ENCODE results near the gene P3H2. TPM values are rescaled to one million over a fixed set of nuclear protein-coding genes. Genes with fewer than 3 reads are reported as not detected.

P3H2 gene
- total RNA-seq, 1 experiment from 2014 or later: 17.1 TPM

DNA sequence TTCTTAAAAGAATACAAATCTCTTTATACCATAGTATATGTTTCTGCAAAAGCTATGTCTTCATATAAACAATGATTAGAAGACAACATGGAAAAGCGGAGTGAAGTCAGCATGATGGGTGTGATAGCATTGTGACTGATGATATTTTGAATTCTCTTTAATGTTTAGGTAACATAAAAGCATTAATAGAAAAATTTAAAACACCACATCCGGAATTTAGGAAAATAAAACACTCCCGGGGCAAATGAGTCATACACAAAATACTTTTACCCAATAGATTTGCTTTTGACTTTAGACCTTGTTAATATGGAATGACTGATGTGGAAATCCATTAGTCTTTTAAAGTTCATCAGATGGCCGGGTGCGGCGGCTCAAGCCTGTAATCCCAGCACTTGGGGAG is 134.7 kb downstream of the P3H2 start:
- DNase-seq (ENCODE audit: low read depth): peak; percentile 52

DNA sequence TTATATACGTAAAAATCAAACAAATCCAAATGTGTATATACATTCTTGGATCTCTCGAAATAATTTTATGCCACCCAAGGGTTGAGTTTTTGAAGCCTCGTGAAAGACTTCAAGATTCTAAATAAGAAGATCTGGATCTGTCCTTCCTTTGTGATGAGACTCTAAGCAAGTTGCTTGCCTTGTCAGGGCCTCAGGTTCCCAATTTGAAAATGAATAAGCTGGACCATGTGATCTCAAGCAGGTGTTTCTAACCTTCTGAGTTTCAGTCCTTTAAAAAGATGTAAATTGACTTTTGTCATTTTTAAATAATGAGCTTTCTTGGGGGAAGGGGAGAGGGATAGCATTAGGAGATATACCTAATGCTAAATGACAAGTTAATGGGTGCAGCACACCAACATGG is 137.1 kb downstream of the P3H2 start:
- DNase-seq (ENCODE audit: low read depth): no peak

GRCh38 chr3:189982321-189982945 is 138.3 kb downstream of the P3H2 start:
- no peak for DNase-seq (ENCODE audit: low read depth)

GRCh38 chr3:189981668-189982067 is 139.0 kb downstream of the P3H2 start:
- peak; percentile 92 for DNase-seq (ENCODE audit: low read depth)

DNA sequence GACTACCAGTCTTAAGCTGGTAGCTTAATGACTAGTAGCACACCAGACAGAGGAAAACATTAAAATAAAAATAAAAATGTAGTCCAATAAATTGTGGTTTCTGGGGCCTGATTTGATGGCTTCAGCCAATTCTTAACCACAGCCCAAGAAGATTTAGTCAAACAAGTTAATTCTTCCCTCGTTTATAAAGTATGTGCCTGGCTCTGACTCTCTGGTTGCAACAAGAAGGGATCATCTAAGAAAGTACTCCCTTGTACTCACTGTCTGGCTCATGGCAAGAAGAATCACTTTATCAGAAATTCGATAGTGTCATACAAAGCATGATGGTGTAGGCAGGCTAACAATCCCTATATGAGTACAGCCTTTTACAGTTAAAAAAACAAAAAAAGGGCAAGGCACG is 141.9 kb downstream of the P3H2 start:
- no peak for DNase-seq (ENCODE audit: low read depth)

DNA sequence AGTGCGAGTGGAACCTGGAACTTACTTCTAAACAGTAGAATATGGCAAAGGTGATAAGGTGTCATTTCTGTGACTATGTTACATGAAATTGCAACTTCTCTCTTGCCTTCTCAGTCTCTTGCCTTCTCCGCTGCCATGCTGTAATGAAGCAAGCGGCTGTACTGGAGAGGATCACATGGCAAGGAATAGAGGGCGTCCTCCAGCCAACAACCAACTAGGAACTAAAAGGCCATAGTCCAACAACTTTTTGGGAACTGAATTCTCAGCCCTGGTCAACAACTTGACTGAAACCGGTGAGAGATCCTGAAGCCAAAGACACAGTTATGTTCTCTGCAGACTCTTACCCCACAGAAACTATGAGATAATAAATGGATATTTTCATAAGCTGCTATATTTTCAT is 143.5 kb downstream of the P3H2 start:
- no peak for DNase-seq (ENCODE audit: low read depth)

DNA sequence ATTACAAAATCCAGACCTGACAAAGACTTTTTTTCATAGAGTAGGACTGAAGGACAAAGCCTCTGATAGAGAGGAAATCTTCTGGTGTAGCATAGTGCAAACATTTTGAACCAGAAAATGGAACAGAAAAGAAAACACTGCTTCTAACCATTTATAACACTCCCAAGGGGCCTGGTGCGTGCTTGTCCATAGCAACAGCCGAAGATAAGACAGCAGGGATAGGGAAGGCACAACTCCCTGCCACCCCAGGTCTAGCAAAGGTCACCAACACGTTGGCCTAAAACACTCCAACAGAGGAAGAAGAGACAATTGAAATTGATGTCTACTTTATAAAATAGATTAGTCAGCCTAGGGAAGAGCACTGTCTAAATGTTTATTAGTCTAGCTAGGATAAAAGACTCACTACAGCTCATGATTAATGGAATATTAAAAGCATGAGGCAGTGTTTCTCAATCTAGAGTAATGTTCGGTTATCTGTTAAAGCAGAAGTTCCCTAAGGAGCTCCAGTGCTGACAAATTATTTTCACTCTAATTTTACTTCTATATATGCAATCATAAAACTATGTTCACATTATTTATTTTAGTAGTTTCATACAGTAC is 145.2 kb downstream of the P3H2 start:
- DNase-seq (ENCODE audit: low read depth): no peak

GRCh38 chr3:189974359-189974758 is 146.3 kb downstream of the P3H2 start:
- DNase-seq (ENCODE audit: low read depth): peak; percentile 34

DNA sequence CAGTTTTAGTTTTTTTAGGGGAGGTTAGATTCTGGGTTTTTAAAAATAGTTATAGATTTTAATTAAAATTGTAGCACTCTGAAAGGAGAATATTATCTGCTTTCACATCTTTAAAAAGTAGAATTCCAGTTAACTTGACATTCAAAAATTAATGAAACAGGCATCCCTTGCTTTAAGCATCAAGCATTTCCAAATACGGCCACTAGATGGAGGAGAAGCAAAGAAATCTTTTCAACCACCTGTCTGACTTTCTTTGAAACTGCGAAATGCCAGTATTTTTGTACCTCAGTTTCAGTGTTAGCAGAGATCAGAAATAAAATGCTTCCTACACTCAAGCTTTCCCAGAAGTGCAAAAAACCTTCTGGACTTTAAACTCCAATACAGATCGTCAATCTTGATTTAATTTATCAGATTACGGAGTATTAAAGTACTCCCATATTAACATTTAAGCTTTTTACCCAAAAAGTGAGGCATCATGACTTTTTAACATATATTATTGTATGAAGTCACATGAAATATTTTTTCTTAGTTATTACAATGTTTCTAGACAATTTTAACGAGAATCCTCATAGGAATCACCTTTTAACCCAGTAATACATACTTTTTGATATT is 153.3 kb downstream of the P3H2 start:
- peak; percentile 63 for DNase-seq (ENCODE audit: low read depth)

DNA sequence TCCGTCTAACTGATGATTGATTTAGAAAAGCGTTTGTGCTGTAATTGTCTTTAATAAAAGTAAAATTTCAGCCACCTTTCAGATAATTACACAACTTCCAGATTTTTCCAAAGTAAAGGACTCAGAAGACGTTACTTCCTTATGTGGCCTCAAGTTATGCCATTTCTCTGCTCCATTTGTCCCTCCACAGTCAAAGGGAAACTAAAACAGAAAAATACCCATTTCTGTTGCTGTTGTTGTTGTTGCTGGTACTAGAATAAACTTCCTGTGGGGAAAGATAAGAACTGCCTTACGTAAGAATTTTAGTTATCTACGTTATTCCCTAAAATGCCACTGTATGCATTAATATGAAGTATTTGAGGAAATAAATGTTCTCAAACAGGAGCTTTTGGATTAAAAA is 153.9 kb downstream of the P3H2 start:
- no peak for DNase-seq (ENCODE audit: low read depth)

GRCh38 chr3:189964623-189965332 is 155.9 kb downstream of the P3H2 start:
- DNase-seq (ENCODE audit: low read depth): no peak

- no peak for DNase-seq (ENCODE audit: low read depth)
These were observed 158.2 kb downstream of the P3H2 start for GRCh38 chr3:189962466-189962865.

- DNase-seq (ENCODE audit: low read depth): peak; percentile 82
These were observed 159.1 kb downstream of the P3H2 start for GRCh38 chr3:189961522-189962161.

- peak; percentile 57 for DNase-seq (ENCODE audit: low read depth)
These were observed 159.6 kb downstream of the P3H2 start for GRCh38 chr3:189961086-189961485.

GRCh38 chr3:189954733-189955665 is 165.7 kb downstream of the P3H2 start:
- peak; percentile 32 for DNase-seq (ENCODE audit: low read depth)

DNA sequence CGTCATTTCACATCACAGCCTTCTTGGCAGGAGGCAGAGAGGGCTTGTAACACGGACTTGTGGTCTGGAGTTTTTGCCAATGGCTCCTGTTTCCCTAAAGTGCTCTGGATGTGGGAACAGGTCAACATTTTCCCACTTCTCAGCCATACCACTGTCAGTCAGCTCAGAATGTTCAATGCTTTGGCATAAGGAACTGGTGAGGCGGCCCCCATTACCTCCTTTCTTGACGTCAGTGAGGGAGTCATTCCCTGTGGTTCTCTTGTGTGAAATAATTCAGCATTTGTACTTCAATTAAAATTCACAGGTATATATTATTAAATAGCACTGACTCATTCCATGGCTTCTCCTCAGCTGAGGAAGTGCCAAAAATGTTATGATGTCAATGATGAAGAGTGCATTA is 167.1 kb downstream of the P3H2 start:
- peak; percentile 53 for DNase-seq (ENCODE audit: low read depth)

DNA sequence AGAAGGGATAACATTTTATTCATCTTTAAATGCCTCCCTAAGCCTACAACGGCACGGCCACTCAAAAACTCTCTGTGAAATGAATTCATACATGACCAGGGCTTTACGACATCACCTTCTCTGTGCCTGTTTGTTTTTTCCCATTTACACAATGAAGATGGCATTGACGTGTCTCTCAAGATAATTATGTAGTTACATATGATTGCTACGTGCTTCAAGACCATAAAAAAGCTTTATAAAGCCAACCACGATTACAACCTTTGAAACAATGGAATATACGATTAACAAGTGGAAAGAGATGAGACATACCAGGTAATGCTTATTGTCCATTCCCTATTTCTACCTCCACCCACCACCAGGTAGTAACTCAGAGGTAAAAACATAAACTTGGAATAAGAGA is 168.4 kb downstream of the P3H2 start:
- DNase-seq (ENCODE audit: low read depth): no peak

DNA sequence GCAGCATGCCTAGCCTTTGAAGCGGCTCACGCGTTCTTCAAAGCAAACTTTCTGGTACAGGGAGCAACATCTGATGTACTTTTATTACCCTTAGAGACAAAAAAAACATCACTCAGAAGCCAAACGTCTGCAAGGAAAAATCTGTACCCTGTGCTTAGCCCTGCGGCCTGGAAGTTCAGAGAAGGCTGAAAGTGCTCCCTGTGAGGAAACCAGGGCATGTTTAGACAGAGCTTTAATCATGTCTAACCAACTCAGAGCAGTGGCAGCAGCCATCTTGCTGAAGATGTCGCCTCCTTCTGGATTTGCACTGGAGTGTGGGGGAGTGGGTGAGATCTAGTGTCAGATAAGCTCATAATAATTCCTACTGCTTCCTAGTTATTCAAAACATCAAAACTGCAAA is 170.4 kb downstream of the P3H2 start:
- DNase-seq (ENCODE audit: low read depth): peak; percentile 46

DNA sequence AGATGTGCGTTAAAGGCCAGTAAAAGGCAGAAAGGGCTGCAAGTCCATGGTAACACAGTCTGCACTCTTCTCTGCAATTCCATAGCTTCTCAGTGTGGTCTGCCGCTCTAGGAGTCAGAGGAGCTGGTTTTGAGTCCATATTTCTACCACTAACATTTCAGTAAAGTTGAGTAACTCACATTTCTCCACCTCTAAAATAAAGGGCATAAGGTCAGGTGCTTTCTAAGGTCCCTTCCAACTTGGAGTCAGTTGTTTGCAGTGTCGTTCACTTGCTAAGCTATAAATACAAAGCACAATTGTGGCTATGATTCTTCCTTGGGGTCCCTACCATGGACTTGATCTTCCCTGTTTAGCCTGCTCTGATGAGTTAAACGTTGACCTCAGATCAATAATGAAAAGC is 171.1 kb downstream of the P3H2 start:
- no peak for DNase-seq (ENCODE audit: low read depth)

DNA sequence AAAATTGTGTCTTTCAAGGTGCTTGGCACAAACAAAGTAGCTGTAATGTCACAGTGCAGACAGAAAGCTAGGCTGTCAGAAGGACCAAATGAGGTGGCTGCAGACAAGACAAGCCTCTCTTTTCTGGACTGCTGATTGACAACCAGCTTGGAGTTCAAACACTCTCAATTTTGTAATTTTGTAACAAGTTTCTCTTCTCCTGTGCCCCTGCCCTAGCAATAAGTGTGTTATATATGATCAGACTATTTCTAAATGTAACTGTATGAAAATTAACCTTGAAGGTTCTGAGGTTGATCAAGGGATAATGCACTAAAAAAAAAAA is 172.0 kb downstream of the P3H2 start:
- no peak for DNase-seq (ENCODE audit: low read depth)

DNA sequence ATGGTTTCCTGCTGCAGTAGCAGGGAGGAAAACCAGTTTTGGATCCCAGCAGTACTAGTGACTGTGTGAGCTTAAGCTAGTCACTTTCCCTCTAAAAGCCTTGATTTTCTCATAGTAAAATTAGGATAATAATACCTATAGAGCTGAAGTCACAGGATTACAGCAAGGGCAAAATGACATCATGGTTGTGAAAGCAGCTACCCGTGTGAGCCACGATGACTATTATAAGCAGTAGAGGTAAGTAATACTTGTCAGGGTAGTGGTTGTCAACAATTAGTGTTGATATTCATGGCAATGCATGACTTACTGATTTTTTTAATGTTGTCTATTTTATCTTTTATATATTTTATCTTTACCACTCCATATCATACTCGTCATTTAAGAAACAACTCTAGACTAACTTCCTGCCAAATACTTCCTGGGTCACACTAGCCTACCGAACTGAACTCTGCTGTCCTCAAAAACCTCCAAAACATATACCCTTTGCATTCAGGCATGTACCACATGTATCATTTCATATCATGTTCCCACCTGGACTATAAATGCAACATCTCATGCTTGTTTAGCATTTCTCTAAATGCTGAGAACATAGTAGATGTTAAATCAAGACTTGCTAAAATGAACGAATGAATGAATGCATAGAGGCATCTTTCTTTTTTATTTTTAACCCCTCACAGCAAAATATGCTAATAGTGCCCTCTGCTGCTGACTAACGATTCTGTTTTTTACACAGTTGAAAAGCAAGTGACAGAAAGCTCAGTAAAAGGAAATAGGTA is 172.6 kb downstream of the P3H2 start:
- DNase-seq (ENCODE audit: low read depth): peak; percentile 59
